Activated CD4-positive, alpha-beta T cell treated with anti-CD3 and anti-CD28 coated beads, Interleukin-2, amount 50 U/mL, for 16 hours (primary cell): ENCODE measurements around the gene CFAP20DC.
"Not testable (repeated sequence)": the region's sequence is repeated elsewhere in the genome, so short reads cannot be mapped to it uniquely, and the experiment has no call there.

ENCODE experiments used
- DNase-seq: peaks from one replicate; pipeline ENCODE4 v3.0.0-alpha.2; 2020

The CFAP20DC gene

DNA sequence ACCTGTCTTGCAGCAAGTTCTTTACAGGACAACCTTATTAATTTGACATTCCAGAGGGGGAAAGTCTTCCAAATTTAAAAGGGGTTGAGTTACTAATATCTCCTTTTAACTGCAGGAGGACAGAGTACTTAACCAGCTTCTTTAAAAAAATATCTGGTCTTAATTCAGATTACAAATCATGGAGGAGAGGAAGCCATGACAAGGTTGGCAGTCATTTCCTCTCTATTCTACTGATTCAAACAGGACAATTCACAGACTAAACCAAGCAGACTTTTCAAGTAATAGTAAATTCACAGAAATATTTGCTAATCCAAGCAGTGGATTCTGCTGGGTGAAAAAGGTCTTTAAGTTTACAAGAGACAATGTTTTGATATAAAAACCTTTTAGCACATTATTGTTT, 185.3 kb downstream of the CFAP20DC start:
- DNase-seq = no peak

DNA sequence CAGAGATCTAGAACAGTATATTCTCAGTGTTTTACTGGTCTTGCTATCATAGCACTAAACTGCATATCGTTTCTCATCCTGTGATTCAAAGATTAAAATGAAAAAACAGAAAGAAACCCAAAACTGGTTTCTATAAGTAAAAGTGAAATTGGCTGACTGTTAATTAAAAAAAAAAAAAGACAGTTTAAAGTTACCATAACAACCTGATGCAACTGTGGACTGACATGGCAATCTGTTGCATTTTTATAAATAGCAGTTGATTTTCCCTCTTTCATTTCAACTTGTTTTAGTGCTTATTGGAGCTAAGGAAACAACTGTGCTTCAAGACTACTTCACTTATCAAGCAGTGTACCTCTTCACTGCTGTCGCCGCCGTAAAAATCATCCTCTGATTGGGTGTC, 186.6 kb downstream of the CFAP20DC start:
- no peak for DNase-seq

DNA sequence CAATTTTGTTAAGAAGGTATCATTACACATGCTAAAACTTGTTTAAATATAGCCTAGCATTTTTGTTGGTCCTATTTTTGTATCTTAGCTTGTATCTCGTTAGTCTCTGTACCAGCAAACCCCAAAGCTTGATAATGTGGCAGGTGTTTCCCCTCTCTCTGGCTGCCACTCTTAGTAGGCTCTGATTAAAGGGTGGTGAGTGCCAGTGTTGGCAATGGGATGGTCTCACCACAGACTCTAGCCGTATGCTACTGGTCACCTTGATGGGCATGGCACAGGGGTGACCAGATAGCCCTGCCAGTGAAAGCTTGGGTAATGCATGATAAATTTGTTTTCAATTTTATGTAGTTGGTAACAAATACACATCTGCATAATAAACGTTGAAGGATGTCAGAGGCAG, 188.3 kb downstream of the CFAP20DC start:
- DNase-seq = no peak

DNA sequence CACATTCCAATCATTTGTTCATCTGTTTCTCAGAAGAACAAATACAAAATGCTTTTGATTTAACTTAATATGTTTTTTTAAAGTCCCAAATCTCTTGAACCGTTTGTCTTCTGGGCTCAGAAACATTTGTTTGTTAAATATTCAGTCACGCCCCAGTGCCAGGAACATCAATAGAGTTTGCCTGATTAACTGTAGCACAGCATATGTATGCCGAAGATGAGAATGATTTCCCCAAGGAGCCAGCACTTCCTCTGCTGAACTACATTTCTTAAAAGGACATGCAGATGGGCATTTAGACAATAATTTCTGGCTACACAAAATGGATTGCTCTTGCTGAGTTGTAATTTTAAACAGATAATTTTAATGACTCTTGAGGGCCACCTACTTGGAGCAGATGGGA, 191.7 kb downstream of the CFAP20DC start:
- DNase-seq = no peak

DNA sequence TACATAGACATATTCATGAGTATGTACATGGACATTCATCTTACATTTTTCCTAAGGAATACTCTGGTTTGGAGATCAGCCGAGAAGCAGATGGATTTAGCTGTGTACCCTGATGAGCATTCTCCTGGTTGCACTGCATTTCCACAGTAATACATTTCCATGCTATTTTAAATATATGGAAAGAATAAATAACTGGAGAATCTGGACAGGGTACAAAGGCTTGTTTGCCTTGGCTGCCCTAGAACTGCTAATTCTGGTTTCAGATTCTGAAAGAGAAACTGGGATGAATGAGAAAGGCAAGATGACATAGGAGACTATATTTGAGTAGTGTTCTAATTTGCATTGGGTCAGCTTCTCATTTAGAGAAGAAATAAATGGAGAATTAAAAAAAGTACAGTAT, 192.4 kb downstream of the CFAP20DC start:
- no peak for DNase-seq

DNA sequence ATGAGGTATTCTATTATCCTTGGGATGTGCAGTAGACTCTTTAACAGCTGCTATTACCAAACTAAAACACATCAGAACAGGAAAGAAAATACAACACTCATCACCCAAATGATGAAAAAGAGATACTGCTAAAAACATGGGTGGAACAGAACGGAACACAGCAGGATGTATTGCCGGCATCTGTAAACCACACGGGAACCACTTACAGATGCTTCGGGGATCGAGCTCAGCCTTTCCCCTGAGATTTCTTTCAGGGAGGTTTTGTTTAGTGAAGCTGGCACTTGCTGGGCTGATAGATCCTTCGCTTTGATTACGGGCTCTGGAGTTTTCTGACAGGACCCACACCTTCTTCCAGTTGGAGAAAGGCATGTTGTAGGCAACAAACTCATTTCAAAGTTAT, 201.0 kb downstream of the CFAP20DC start:
- no peak for DNase-seq

DNA sequence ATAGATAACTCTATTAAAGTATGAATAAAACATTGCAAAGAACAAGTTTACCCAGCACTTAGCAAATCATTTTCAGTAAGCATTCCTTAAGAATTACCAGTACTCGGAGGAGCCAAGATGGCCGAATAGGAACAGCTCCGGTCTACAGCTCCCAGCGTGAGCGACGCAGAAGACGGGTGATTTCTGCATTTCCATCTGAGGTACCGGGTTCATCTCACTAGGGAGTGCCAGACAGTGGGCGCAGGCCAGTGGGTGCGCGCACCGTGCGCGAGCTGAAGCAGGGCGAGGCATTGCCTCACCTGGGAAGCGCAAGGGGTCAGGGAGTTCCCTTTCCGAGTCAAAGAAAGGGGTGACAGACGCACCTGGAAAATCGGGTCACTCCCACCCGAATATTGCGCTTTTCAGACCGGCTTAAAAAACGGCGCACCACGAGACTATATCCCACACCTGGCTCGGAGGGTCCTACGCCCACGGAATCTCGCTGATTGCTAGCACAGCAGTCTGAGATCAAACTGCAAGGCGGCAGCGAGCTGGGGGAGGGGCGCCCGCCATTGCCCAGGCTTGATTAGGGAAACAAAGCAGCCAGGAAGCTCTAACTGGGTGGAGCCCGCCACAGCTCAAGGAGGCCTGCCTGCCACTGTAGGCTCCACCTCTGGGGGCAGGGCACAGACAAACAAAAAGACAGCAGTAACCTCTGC, 207.6 kb downstream of the CFAP20DC start:
- DNase-seq = not testable (repeated sequence)

DNA sequence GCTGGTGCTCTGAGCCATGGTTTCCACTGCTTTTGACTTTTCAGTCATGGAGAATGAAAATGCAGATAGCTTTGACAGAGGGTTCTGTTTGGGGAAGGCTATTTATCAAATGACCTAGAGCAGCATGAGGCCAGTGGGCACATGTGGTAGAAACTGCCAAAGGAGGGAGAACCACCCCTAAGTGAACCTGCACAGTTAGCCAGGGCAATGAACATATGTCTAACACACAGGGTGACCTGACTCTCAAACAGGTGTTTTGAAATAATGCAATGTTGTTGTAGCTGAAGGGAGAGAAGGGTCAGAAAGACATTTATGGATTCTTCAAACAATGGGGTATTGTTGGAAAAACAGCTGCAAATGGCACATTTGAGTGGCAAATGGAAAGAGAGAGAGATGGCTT, 208.9 kb downstream of the CFAP20DC start:
- no peak for DNase-seq

DNA sequence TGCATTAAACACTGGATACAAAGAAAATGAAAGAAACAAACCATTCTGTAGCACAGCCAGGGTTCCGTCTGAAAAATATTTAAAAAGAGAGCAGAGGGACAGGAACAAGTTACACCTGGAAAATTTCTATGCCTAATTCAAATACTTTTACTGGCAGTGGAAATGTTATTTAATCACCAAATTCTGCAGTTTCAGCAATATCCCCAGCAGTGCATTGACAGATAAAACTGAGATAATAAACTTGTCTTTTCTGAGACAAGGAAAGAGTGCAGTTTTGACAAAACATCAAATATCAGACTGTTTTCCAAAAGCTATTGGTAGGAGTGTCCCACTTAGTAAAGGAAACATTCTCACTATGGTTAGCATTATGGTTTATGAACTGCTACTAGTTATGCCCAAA, 209.9 kb downstream of the CFAP20DC start:
- no peak for DNase-seq

DNA sequence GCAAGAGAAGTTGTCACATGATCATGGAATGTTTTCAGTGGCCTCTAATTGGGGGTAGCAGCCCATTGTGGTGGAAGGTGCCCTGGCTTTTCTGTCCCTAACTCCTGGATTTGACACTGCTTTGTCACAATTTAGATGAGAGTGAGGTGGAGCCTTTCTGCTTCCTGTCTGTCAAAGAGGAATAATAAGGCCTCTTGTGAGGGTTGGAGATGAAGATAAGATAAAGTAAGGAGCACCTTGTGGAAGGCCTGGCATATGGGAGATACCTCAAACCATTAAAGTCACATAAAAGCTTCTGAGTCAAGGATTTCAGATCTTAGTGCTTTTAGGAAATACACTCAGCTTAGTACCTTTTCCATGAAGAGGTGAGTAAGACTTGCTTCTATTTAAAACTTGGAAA, 210.6 kb downstream of the CFAP20DC start:
- no peak for DNase-seq

DNA sequence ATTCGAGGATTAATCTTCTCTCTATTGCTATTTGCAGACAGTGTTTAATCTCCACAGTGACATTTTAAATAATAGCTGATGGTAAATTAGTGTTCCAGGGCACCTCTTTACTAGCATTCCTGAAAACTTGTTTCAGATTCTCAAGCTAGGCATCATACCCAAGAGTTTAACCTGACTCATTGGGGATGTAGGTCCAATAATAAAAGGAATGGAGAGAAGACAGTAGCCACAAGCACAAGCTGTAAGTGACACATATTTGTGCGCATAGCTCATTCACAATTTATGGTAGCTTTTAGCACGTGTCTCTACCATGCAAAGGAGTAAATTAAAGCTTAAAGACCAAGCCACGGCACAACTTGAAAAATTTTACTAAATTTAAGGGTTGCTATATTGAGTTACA, 212.0 kb downstream of the CFAP20DC start:
- no peak for DNase-seq

DNA sequence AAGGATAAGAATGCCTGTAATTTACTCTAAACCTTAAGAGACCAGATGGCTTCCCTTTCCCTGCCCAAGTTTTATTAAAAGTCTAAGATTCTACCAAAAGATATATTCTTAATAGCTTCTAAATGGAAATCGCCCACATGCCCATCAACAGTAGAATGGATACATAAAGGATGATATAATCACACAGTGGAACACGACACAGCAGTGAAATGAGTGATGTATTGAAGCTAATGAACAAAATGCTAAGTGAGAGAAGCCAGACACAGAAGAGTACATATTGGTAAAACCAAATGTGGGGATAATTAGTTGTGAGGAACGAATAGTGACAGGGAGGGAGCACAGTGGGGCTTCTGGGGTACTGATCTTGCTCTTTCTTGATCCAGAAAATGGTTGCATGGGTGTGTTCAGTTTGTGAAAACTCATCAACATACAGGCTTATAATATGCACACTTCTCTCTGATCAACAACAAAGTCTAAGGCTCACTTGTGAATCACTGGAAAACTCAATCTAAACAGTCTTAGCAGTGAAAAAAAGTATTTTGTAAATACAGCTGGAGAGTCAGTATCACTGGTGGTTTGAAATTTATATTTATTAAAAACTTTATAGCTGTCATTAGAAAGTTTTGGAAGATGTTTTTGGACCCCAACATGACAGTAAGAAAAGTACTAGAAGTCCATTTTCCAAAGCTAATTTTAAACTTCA, 212.5 kb downstream of the CFAP20DC start:
- no peak for DNase-seq

DNA sequence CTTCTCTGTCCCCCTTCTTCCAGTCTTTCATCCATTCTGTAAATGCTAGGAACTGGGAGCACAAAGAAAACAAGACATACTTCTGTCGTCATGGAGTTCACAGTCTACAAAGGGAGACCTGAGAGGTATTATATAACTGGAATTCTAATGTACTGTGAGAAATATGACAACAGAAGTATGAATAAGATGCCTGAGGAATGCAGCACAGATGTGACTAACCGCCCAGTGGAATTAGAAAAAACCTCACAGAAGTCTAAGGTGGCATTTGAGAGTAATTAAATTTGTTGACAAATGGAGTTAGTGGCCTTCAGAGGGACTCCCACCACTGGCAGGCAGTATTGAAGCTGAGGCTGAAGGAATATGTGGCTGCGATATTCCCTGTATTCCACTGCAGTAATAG, 214.7 kb downstream of the CFAP20DC start:
- DNase-seq = no peak

DNA sequence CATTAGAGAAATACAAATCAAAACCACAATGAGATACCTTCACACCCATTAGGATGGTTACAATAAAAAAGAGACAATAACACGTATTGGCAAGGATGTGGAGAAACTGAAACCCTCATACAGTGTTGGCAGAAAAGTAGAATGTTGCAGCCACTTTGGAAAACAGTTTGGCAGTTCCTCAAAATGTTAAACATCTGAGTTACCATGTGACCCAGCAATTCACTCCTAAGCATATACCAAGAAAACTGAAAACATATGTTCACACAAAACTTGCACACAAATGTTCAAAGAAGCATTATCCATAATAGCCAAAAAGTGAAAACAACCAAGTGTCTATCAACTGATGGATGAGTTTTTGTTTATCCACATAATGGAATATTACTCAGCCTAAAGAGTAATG, 216.3 kb downstream of the CFAP20DC start:
- DNase-seq = no peak

DNA sequence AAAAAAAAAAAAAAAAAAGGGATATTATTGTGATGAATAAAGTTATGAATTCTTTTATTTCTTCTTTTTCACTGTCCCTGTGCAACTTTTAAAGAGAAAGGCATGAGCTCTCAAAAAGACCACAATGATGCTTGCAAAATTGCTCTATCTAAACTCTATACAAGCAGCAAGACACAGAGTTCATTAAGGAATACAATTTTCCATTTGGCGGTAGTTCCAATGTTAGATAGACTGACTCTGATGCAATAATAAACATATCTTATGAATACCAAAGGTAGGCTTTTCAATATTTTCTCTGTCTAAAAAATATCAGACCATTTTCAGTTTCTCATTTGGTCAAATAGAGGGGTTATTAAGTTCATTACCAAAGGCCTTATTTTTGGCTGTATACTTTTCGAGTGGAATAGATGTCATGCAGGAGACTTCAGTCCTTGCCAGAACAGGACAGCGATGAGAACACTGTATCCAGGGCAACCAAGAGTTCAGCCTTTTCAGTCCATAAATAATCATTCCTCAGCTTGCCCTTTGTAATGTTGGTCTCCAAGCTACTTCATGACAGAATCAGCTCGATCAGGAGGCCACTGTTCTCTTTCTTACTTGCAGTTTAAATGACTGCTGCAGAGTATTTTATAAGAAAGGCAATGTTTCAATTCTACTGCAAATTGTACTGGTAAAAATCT, 220.4 kb downstream of the CFAP20DC start:
- no peak for DNase-seq

DNA sequence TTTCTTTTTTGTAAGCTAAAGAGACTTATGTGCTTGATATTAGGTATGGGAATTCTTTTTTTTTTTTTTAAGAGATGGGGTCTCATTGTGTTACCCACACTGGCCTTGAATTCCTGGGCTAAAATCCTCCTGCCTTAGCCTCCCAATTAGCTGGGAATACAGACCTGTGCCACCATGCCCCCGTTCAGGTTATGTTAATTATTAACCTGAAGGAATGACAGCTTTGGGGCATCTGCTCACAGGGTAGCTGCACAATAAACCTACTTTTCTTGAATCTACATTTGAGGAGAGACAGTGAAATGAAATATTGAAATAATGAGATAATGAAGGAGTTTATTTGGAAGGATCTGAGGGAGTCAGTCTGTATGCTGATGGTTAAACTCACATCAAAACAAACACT, 225.0 kb downstream of the CFAP20DC start:
- DNase-seq = no peak

DNA sequence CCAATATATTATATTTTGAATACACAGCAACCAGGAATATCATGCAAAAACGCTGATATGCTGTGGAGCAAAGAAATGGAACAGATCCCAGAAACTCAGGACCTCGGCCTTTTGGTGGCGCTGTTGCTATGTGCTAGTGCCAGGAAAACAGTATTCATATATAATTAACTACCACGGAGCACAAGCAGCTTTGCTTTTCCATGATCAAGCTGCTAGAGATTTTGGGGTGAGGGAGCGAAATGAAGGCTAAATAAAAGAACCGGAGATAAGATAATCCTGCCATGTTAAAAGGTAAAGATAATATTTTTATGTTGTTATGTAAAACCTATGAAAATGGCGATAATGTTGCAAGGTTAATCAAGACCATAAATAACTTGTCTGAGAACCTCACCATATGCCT, 225.5 kb downstream of the CFAP20DC start:
- DNase-seq = peak; percentile 33

DNA sequence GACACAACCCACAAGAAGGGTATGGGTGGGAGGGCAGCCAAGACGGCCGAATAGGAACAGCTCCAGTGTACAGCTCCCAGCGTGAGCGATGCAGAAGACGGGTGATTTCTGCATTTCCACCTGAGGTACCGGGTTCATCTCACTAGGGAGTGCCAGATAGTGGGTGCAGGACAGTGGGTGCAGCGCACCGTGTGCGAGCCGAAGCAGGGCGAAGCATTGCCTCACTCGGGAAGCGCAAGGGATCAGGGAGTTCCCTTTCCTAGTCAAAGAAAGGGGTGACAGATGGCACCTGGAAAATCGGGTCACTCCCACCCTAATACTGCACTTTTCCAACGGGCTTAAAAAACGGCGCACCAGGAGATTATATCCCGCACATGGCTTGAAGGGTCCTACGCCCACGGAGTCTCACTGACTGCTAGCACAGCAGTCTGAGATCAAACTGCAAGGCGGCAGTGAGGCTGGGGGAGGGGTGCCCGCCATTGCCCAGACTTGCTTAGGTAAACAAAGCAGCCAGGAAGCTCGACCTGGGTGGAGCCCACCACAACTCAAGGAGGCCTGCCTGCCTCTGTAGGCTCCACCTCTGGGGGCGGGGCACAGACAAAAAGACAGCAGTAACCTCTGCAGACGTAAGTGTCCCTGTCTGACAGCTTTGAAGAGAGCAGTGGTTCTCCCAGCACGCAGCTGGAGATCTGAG, 243.1 kb downstream of the CFAP20DC start:
- DNase-seq = not testable (repeated sequence)

DNA sequence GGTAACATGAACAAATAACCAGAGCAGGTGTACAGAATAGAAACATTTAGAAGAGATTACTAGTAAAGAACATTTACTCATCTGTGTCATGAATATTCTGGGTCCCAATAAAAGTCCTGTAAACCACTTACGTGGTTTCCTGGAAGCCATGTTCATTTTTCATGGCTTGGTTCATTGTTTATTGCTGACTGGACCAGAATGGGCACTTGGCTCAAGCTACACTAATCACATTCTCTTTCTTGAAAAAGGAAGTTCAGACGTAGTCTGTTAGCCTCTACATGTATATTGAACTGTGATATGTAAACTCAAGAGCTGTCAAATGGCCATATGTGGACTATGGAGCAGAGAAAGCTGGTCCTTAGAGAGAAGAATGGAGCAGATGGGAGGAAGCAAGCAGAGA, 244.9 kb downstream of the CFAP20DC start:
- no peak for DNase-seq

DNA sequence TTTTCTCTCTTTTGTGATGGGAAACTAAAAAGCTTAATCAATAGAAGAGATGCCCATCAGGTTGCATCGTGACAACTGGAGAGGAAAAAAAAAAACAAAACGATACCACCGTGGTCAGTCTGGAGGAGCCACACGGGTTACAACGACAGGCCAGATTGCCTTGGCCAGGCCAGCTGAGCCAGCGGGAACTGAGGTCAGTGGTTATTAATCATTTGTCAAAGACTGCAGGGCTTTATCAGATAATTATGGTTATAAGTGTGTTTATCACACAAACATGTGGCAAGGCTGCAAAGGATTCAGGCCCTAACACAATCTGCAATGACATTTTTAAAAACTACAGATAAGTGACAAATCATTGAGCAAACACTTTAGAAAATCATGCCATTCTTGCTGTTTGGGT, 248.3 kb downstream of the CFAP20DC start:
- DNase-seq = no peak

DNA sequence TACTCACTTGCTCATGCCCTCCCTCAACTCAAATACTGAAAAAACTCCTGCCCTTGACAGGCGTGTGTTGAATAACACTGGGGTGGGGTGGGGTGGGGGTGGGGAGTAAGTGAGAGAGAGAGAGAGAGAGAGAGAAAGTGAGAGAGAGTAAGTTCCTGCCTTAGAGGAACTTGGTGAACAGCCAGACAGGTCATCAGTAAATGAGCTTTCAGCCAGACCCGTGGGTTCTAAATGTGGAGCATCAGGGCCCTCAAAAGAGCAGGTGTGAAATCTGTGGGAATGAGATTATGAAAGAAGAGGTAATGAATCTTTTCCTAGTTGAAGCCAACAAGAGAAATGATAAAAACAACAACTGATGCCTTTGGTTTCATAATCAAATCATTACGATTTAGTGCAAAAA, 248.9 kb downstream of the CFAP20DC start:
- DNase-seq = no peak

DNA sequence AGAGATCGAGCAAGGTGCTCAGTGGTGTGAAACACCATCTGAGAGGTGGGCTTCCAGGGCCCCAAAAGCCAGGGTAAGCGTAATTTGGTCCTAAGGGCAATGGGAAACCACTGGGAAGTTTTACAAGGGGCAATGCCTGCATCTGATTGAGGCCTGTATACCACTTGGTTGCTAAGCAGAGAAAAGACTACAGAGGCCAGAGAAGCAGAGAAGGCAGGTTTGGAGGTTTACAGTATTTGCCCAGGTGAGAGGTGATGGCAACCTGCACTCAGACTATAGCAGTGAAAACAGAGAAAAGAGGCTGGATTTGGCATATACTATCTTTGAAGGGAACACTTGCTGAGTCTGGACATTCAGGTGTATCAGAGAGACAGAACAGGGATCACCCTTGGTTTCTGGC, 249.8 kb downstream of the CFAP20DC start:
- no peak for DNase-seq

DNA sequence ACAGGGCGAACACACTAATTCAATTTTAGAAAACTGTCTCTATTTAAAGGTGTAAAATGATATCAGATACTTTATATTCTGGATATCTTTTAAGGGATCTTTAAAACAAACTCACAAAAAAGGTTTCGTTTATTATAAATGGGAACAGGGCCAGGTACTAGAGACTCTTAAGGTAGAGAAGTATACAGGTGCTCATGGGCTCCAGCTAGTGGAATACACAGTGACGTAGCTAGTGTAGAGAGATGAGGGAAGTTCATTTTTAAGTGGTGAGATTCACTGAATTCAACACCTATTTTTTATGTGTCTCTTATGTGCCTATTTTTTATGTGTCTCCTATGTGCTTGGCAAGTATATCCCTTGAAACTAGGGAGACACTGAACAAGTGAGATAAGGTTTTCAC, 250.6 kb downstream of the CFAP20DC start:
- DNase-seq = no peak

DNA sequence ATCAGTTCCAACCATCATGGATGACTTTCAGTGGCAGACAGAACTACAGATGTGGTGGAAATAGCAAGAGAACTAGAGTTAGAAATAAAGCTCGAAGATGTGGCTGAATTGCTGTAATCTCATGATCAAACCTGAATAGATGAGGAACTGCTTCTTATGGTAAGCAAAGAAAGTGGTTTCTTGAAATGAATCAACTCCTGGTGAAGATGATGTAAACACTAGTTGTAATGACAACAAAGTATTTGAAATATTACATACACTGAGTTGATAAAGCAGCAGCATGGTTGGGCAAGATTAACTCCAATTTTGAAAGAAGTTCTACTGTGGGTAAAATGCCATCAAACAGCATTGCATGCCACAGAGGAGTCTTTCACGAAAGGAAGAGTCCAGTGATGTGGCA, 251.5 kb downstream of the CFAP20DC start:
- DNase-seq = peak; percentile 61
